ENCODE data around the gene TMEM131L.

The TMEM131L gene

DNA sequence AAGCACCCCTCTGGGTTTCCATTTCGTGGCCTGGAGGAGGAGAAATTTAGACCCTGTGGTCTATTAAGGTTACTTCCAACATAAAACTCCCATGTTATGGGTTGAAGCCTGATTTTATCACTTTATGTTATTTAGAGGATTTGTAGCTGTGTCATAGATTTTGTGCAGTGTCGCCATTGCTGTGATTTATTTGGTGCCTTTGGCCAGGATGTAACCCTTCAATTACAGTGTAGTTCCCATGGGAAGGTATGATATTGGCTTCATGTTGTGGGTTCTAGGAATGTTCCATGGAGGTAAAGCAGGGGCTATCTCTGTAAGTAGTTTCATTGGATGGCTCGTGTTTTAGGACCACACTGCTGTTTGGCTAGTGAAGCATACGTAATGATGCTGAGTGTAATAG is 58.5 kb downstream of the TMEM131L start:
- no peaks in the 10 kb centered on the region for H3K36me3 ChIP-seq (replicated peaks; ENCODE audit: insufficient read depth, low read length)
- H3K4me2 ChIP-seq (ENCODE audit: low read depth, low read length): no peak overlapping the region

DNA sequence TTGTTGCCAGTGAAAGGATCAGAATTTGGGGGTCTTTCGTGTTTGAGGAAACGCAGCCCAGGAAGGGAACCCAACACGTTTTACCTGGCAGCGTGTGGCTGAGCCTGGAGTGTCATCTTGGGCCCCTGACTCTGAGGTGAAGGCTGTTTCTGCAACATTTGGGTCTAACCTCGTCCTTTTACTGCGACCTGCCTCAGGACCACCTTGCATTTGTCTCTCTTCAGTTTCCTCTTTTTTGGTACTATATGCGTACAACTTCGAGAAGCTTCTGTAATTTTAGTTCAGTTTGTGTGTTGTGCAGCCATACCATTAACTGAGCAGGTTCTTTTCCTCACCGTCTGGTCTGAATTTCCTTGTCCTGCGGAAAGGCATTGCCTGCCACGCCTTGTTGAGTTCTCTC is 61.5 kb downstream of the TMEM131L start:
- H3K27ac ChIP-seq (ENCODE audit: low read length): no peak overlapping the region
- no peak overlapping the region for H2AFZ ChIP-seq (ENCODE audit: low read length)
- H3K79me2 ChIP-seq (ENCODE audit: low read length): no peaks in the 10 kb centered on the region
- H4K20me1 ChIP-seq (ENCODE audit: insufficient read depth, low read length): no peaks in the 10 kb centered on the region
- no peaks in the 10 kb centered on the region for H3K9me3 ChIP-seq (replicated peaks; ENCODE audit: insufficient read depth, low read length)
- no peaks in the 10 kb centered on the region for H3K36me3 ChIP-seq (replicated peaks; ENCODE audit: insufficient read depth, low read length)
- H3K4me3 ChIP-seq (ENCODE audit: low read length): no peak overlapping the region
- H3K4me2 ChIP-seq (ENCODE audit: low read depth, low read length): no peak overlapping the region
- no peak overlapping the region for H3K9ac ChIP-seq (ENCODE audit: low read length)
- H3K9me2 ChIP-seq (replicated peaks; ENCODE audit: insufficient read depth, low read length): no peaks in the 10 kb centered on the region
- H3F3A ChIP-seq (ENCODE audit: insufficient read depth, low read length): no peaks in the 10 kb centered on the region
- DNase-seq: no peak
- H3K4me1 ChIP-seq (ENCODE audit: low read length): peaks cover 9% of the 10 kb centered on the region
- TF ChIP-seq EZH2 (optimal IDR thresholded peaks at IDR 0.05; ENCODE audit: low read depth, low read length) (no peak), EZH2phosphoT487 (IDR thresholded peaks at IDR 0.05; ENCODE audit: low read length) (no peak)
- TF ChIP-seq, protein P1, sequence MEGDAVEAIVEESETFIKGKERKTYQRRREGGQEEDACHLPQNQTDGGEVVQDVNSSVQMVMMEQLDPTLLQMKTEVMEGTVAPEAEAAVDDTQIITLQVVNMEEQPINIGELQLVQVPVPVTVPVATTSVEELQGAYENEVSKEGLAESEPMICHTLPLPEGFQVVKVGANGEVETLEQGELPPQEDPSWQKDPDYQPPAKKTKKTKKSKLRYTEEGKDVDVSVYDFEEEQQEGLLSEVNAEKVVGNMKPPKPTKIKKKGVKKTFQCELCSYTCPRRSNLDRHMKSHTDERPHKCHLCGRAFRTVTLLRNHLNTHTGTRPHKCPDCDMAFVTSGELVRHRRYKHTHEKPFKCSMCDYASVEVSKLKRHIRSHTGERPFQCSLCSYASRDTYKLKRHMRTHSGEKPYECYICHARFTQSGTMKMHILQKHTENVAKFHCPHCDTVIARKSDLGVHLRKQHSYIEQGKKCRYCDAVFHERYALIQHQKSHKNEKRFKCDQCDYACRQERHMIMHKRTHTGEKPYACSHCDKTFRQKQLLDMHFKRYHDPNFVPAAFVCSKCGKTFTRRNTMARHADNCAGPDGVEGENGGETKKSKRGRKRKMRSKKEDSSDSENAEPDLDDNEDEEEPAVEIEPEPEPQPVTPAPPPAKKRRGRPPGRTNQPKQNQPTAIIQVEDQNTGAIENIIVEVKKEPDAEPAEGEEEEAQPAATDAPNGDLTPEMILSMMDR (IDR thresholded peaks at IDR 0.05; ENCODE audit: low read length): no peak
- no peaks in the 10 kb centered on the region for H3K27me3 ChIP-seq (replicated peaks; ENCODE audit: insufficient read depth, low read length)

More for the DNA sequence above, 58.5 kb downstream of the TMEM131L start:
- Histone ChIP-seq H3K4me3 (ENCODE audit: low read length) (no peak overlapping the region), H3F3A (ENCODE audit: insufficient read depth, low read length) (no peaks in the 10 kb centered on the region), H3K27ac (ENCODE audit: low read length) (no peak overlapping the region), H2AFZ (ENCODE audit: low read length) (no peak overlapping the region), H3K9me2 (replicated peaks; ENCODE audit: insufficient read depth, low read length) (no peaks in the 10 kb centered on the region), H3K4me1 (ENCODE audit: low read length) (peaks cover 7% of the 10 kb centered on the region), H3K27me3 (replicated peaks; ENCODE audit: insufficient read depth, low read length) (no peaks in the 10 kb centered on the region), H4K20me1 (ENCODE audit: insufficient read depth, low read length) (no peaks in the 10 kb centered on the region), H3K79me2 (ENCODE audit: low read length) (no peaks in the 10 kb centered on the region), H3K9ac (ENCODE audit: low read length) (no peak overlapping the region), H3K9me3 (replicated peaks; ENCODE audit: insufficient read depth, low read length) (no peaks in the 10 kb centered on the region)
- no peak for DNase-seq
- TF ChIP-seq EZH2 (optimal IDR thresholded peaks at IDR 0.05; ENCODE audit: low read depth, low read length): no peak
- TF ChIP-seq, protein P1 (IDR thresholded peaks at IDR 0.05; ENCODE audit: low read length): no peak
- no peak for TF ChIP-seq EZH2phosphoT487 (IDR thresholded peaks at IDR 0.05; ENCODE audit: low read length)

DNA sequence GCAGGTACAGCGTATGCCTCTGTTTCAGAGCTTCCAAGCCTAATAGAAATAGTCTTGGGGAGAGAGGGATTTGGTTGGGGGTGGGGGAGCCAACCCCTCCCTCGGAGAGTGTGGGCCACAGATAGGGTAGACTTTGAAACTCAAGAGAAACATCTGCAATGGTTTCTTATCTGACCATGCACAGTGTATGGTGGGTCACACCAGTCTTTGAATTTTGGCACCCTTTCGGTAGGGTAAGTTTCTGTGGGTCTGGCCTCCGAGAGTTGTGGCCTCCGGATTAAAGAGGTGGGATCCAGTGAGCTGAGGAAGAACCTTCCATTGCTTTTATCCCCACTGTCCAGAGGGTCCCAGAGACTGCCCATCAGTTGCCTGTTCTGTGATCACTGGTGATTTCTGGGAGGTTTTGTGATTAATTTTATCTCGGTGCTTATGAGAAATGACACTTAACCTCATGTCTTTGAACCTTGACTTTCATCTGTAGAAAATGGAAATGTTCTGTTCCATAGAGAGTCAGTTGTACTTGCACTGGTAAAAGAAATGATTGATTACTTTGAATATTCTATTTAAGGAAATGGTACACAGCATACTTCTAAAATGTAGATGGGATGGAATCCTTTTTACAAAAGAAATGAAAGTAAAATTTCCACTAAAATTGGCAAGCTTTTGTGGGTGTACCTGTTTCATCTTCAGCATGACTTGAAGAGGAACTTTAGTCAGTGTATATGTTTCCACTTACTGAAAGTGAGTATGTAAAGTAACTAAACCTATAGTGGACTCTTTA is 62.7 kb downstream of the TMEM131L start:
- Histone ChIP-seq H3K9me3 (replicated peaks; ENCODE audit: insufficient read depth, low read length) (no peaks in the 10 kb centered on the region), H3K4me2 (ENCODE audit: low read depth, low read length) (peak overlapping the region; percentile 2; the same call in 1 of the 2 replicates), H3K27ac (ENCODE audit: low read length) (no peak overlapping the region), H3F3A (ENCODE audit: insufficient read depth, low read length) (no peaks in the 10 kb centered on the region), H3K79me2 (ENCODE audit: low read length) (no peaks in the 10 kb centered on the region), H2AFZ (ENCODE audit: low read length) (no peak overlapping the region), H3K4me3 (ENCODE audit: low read length) (no peak overlapping the region), H3K9me2 (replicated peaks; ENCODE audit: insufficient read depth, low read length) (no peaks in the 10 kb centered on the region), H3K36me3 (replicated peaks; ENCODE audit: insufficient read depth, low read length) (no peaks in the 10 kb centered on the region), H4K20me1 (ENCODE audit: insufficient read depth, low read length) (no peaks in the 10 kb centered on the region), H3K27me3 (replicated peaks; ENCODE audit: insufficient read depth, low read length) (no peaks in the 10 kb centered on the region), H3K9ac (ENCODE audit: low read length) (no peak overlapping the region), H3K4me1 (ENCODE audit: low read length) (peaks cover 9% of the 10 kb centered on the region)
- no peak for TF ChIP-seq EZH2 (optimal IDR thresholded peaks at IDR 0.05; ENCODE audit: low read depth, low read length)
- TF ChIP-seq, protein P1 (IDR thresholded peaks at IDR 0.05; ENCODE audit: low read length): no peak
- TF ChIP-seq EZH2phosphoT487 (IDR thresholded peaks at IDR 0.05; ENCODE audit: low read length): no peak
- peak; percentile 10 for DNase-seq
